GM12891 (cell line): ENCODE data around the gene ZDHHC14.

Experiments
- PAX5 ChIP-seq: IDR thresholded peaks from 2 replicates; pipeline ENCODE4 v1.6.1; 2011; ENCODE audit warnings: low read length, moderate library complexity, mild to moderate bottlenecking; ENCODE audit not compliant: insufficient read depth, severe bottlenecking
- POLR2A ChIP-seq: IDR thresholded peaks from 2 replicates; pipeline ENCODE4 v1.6.1; 2011; ENCODE audit warnings: low read depth, low read length, control low read depth
- POLR2AphosphoS5 ChIP-seq: IDR thresholded peaks from 2 replicates; pipeline ENCODE4 v1.6.1; 2011; ENCODE audit warnings: low read depth, low read length, control low read depth
- SPI1 ChIP-seq: IDR thresholded peaks from 2 replicates; pipeline ENCODE4 v1.6.1; 2011; ENCODE audit warnings: low read depth, low read length, control low read depth
- TAF1 ChIP-seq: IDR thresholded peaks from 2 replicates; pipeline ENCODE4 v1.6.1; 2011; ENCODE audit warnings: low read depth, low read length, control low read depth

DNA sequence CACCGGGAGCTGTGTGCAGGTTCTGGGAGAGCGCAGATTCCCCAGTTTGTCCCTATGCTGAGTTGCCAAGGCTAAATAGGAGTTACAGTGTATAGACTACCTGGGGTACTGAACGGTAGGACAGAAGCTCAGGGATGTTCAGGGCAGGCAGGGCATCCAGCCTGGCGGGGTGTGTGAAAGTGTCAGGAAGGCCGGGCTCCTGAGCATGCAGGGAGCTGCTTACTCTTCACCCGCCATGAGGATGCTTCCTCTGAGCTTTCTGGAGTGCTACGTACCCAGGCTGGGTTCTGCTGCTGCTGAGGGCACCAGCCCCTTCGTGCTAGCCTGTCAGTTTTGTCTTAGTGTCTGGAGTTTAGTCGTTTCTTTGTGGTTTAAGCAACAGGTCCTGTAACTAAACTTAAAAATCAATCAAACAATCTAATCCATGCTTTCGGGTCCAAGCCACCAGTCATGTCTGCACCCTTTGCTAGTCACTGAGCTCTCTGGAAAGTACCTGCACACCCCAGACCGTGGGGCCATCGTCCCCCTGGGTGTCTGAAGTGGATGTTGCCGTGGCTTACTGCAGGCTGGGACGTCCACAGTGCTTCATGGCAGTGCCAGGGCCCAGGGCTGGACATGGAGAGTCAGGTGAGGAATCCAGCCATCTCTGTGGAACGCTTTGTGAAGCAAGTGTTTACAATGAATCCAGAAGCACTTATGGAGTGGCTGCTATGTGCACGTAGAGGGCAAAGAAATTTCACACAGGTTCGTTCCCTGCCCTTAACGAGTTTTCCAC lies 221.7 kb downstream of the ZDHHC14 start:
- TF ChIP-seq TAF1: no peak
- TF ChIP-seq POLR2A: no peak
- no peak for TF ChIP-seq POLR2AphosphoS5
- no peak for TF ChIP-seq SPI1
- no peak for TF ChIP-seq PAX5
